HEK293T (cell line): Measurements from ENCODE around the gene MMP7.

Source experiments
- ARNT ChIP-seq: fragments of 450-650 bp; IDR thresholded peaks from 2 replicates; pipeline ENCODE4 v1.6.1; 2017; ENCODE audit warnings: mild to moderate bottlenecking
- BHLHE40 ChIP-seq: fragments of 450-650 bp; IDR thresholded peaks from 2 replicates; pipeline ENCODE4 v1.6.1; 2016; ENCODE audit warnings: mild to moderate bottlenecking, moderate library complexity, borderline replicate concordance
- CTBP1 ChIP-seq: fragments of 450-650 bp; IDR thresholded peaks from 2 replicates; pipeline ENCODE4 v1.6.1; 2016; ENCODE audit warnings: borderline replicate concordance
- ELF4 ChIP-seq: fragments of 450-650 bp; IDR thresholded peaks from 2 replicates; pipeline ENCODE4 v1.6.1; 2017; ENCODE audit warnings: antibody characterized with exemption
- FOXK2 ChIP-seq: fragments of 450-650 bp; IDR thresholded peaks from 2 replicates; pipeline ENCODE4 v1.6.1; 2016; ENCODE audit warnings: mild to moderate bottlenecking
- FOXM1 ChIP-seq: fragments of 450-650 bp; IDR thresholded peaks from 2 replicates; pipeline ENCODE4 v1.6.1; 2017; ENCODE audit warnings: mild to moderate bottlenecking, borderline replicate concordance
- HDGF ChIP-seq: fragments of 450-650 bp; IDR thresholded peaks from 2 replicates; pipeline ENCODE4 v1.6.1; 2017; ENCODE audit warnings: antibody characterized with exemption, borderline replicate concordance
- L3MBTL2 ChIP-seq: fragments of 450-650 bp; conservative IDR thresholded peaks from 2 replicates; pipeline ENCODE4 v1.6.1; 2016; ENCODE audit warnings: mild to moderate bottlenecking
- LEF1 ChIP-seq: fragments of 450-650 bp; IDR thresholded peaks from 2 replicates; pipeline ENCODE4 v1.6.1; 2017; ENCODE audit warnings: mild to moderate bottlenecking, borderline replicate concordance
- PKNOX1 ChIP-seq: fragments of 450-650 bp; IDR thresholded peaks from 2 replicates; pipeline ENCODE4 v1.6.1; 2016
- SP1 ChIP-seq: fragments of 450-650 bp; IDR thresholded peaks from 2 replicates; pipeline ENCODE4 v1.6.1; 2017
- SUZ12 ChIP-seq: fragments of 450-650 bp; IDR thresholded peaks from 2 replicates; pipeline ENCODE4 v1.6.1; 2016; ENCODE audit warnings: mild to moderate bottlenecking
- TARDBP ChIP-seq: fragments of 450-650 bp; IDR thresholded peaks from 2 replicates; pipeline ENCODE4 v1.6.1; 2016
- ZNF384 ChIP-seq: fragments of 450-650 bp; IDR thresholded peaks from 2 replicates; pipeline ENCODE4 v1.6.1; 2016

DNA sequence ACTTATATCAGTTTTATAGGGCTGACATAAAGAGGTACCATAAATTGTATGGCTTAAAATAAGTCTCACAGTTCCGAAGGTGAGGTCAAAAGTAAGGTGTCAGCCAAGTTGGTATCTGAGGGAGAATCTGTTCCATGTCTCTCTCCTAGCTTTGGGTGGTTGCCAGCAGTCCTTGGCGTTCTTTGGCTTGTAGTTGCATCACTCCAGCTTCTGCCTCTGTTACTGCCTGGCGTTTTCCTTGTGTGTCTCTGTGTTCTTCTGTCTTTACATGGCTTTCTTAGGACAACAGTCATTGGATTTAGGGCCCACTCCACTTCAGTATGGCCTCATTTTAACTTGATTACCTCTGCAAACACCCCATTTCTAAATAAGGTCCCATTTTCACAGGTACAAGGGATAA is 16.7 kb downstream of the MMP7 start:
- TF ChIP-seq PKNOX1: no peak
- TF ChIP-seq TARDBP: no peak
- no peak for TF ChIP-seq SUZ12
- no peak for TF ChIP-seq HDGF
- no peak for TF ChIP-seq SP1
- no peak for TF ChIP-seq BHLHE40
- TF ChIP-seq ARNT: no peak
- TF ChIP-seq FOXK2: no peak
- no peak for TF ChIP-seq LEF1
- TF ChIP-seq FOXM1: no peak
- no peak for TF ChIP-seq ELF4
- TF ChIP-seq L3MBTL2: no peak
- TF ChIP-seq CTBP1: no peak
- TF ChIP-seq ZNF384: no peak
